Stimulated activated CD8-positive, alpha-beta memory T cell treated with anti-CD3 and anti-CD28 coated beads, Interleukin-7, amount 100 ng/mL, for 1 hour (primary cell): ENCODE measurements around the gene CRMP1.

Source experiments
- DNase-seq, 2 donors: peaks; one replicate each; pipeline ENCODE4 v3.0.0-alpha.2; 2020; ENCODE audit warnings: low read depth in 2 of 2

Gene CRMP1

DNA sequence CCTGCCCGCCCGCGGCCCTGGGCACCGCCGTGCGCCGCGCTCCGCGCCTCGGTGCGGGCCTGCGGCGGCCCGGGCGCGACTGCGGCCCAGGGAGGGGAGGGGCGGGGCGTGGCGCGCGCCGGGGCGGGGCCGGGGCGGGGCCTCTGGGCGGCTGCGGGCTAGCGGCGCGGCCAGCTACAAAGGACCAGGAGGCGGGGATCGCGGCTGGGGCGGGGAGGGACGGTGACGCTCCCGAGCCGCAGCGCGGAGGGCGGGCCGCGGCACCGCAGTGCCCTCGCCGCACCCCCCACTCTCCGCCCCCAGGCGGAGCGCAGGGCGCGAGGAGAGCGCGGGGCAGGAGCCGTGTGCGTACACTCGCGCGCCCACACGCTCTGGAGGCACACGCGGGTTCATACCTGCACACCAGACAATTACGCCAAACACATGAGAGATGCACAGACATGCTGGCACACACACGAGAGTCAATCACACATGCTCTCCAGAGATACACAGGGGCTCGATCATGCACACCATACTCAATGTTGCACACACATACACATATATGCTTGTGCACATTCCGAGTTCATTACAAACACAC is at the start of gene CRMP1:
CRMP1 (minus strand) TSS at position 83 of the 577 bp plus-strand sequence. CDS start 117 bp downstream, outside the sequence.
- no peak for DNase-seq

DNA sequence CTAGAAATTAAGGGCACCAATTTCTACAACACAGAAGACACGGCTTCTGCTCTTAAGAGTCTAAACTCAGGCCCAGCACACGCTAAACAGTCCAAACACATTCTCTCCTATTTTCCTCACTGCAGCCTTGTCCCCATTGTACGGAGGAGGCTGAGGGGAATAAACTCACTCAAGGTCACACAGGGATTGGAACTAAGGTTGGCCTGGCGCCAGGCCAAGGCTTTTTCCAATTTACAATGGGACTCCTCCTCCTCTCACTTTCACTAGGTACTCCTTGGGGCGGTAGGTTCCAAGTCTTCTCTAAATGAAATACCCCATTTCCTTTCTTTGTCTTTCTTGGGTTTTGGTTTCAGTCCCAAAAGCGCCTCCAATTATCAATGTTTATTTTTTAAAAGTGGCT is 48.7 kb upstream of the CRMP1 start:
- no peak for DNase-seq

DNA sequence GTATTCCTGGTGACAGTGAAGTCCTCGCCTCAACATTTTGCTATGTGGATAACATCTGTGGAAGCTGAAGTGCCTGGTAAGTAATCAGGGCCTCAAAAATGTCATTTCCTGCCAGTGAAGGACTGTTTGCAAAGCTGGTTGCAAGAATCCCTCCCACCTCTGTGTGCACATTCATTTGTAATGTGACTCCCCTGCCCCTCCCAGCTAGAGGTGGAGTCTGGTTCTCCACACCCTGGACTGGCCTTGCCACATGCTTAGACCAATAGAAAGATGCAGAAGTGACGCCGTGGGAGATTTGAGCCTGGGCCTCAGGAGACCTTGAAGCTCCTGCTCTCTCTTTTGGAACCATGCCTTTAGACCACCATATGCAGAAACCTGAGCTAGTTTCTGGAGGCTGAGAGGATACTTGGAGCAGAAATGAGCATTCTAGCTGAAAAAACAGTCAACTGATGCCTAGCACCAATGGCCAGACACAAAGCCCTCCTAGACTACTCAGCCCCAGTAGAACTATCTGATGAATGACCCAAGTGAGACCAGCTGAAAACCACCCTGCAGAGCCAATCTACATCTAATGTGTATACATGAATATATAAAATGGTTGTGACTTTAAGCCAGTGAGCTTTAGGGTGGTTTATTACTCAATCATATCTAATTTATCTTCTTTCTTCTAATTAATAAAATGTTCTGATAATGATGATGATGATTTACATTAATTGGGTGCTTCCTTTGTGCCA is 47.8 kb upstream of the CRMP1 start:
- no peak for DNase-seq

- no peak for DNase-seq
Measured at GRCh38 chr4:5933996-5934831, 41.3 kb upstream of the CRMP1 start.

DNA sequence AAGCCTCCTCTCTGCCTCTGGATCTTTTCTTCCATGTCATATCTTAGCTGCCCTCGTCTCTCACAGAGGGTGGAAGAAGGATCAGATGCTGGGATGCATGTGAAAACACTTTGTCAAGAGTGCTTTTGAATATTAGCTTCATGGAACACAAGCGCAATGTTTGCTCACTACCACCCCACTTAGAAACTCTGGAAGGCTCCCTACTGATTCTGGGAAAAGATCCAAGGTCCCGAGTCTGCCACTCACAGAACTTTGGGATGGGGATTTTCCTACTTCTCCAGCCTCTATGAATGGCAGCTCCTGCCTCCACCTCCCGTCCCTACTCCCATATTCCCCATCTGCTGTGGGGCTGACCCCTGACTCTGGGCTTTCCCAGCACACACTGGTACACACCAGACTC is 40.2 kb upstream of the CRMP1 start:
- no peak for DNase-seq

- no peak for DNase-seq
Measured at GRCh38 chr4:5932035-5932568, 39.2 kb upstream of the CRMP1 start.

- DNase-seq = no peak
Measured at GRCh38 chr4:5931526-5931925, 38.6 kb upstream of the CRMP1 start.

GRCh38 chr4:5930876-5931275 is 38.0 kb upstream of the CRMP1 start:
- DNase-seq = no peak

DNA sequence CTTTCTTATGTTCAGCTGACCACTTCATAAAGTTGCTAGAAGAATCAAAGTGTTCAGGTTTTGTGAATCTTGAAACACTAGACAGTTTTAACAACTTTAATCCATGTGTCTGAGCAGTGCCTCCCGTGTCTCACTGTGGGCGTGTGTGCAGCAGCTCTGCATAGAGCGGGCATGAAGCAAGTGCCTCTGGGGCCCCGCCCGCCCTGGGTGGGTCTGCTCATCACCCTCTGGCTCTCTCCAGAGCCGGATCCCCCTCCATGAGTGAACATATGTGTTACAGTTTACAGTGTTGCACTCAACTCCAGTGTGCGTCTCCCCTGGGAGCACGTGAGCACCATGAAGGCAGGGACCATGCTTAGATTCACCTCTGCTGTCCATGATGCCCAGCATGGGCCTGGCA is 37.6 kb upstream of the CRMP1 start:
- no peak for DNase-seq

DNA sequence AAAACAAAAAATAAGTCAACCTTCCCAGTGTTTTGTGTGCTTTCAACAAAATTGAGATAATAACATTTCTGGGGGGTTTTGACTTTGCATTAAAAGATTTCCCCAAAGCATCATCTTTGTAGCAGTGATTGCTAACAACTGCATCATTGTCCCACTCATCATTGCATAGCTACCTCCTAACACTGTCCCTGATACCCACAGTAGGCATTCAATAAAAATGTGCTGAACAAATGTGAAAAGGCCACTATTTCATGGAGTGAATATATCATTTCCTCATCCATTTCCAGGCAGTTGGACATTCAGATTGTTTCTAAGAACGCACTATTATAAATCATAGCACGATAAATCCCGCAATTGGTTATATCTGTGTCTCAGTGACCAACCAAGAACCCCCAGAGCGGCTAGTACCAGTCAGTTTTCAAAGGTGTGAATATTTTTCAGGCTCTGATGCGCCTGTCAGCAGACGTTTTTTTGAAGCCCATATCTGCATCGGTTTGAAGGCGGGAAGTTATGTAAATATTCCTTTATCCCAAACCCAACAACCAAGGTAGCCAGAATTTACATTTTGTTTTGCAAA is 36.0 kb upstream of the CRMP1 start:
- no peak for DNase-seq

DNA sequence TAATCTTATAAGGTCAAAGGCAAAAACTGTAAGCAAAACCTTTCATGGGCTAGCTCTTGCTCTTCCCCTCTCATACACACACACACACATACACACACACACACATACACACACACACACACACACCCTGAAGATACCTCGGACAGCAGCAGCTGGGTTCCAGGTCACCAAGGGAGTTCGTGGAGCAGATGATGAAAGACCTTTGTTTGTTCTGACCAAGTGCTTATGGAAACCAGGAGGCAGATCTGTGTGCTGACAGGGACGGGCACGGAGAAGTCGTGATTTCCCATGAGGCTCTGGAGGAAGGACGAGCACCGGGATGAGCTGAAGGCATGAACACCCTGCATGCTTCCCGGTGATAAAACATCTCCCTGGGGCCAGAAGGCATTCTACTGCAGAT is 35.4 kb upstream of the CRMP1 start:
- DNase-seq = no peak

- no peak for DNase-seq
Measured at GRCh38 chr4:5927747-5928146, 34.9 kb upstream of the CRMP1 start.

DNA sequence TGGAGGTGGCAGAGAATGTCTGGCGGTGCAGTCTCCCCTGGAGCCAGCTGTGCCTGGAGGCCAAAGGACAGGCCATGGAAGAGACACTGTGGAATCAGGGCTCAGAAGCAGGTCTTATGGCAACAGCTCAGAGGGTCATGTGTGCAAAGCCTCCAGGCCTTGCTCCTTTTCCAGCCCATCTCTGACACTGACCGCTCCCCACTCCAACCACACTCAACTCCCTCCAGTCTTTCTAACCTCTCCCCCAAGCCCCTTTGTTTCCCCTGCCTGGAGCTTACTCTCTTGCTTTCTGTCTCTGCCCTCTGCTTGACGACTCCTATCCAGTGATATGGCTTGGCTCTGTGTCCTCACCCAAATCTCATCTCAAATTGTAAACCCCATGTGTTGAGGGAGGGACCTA is 34.2 kb upstream of the CRMP1 start:
- DNase-seq = no peak

- DNase-seq = no peak
Measured at GRCh38 chr4:5926598-5926997, 33.7 kb upstream of the CRMP1 start.

DNA sequence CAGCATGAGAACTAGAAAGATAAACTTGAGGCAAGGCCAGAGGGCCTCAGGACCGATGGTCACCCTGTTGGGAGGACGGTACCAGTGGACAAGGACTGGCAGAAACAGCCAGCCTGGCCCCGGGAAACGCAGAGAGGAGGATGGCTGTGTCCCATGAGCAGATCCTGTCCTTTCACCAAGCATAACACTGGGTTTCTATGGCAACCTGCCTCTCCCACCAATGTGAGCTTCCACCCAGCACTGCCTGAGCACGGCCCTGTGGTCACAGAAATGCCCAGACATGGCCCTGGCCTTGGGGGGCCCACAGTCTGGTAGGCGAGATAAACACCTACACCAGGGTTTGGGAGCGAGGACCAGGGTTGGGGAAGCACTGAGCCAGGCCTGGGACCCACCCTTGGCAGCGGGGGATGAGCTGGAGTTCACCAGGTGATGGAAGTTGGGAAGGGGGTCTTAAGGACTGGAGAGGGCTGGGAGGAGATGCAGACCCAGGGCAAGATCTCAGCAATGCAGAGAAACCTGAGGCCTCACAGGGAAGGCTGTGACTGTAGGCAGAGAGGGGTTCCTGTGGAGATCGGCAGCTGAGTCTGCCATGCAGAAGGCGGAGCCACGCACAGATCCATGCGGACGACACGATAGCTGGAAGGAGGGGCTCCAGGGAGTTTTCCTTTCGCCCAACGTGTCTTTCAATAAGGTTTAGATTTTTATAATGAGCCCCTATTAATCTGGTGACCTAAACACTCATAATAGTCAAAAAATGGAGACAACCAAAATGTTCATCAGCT is 32.7 kb upstream of the CRMP1 start:
- DNase-seq = no peak

- DNase-seq = no peak
Measured at GRCh38 chr4:5924461-5925125, 31.7 kb upstream of the CRMP1 start.

DNA sequence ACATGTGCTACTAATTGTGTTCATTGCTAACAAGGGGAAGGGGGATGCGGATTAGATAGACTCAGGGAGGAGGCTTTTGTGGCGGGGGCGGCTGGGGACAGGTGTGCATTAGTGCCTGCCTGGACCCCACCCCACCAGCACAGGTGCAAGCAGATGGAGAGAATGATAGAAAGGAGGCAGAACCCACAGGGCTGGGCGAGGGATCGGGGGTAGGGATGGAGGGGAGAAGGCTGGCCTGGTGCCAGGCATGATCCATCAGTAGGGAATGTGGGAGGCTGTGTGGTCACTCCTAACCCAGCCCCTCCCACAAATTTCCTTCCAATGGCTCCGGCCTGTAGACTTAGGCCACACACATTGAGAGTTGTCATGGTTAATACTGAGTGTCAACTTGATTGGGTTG is 30.5 kb upstream of the CRMP1 start:
- no peak for DNase-seq

DNA sequence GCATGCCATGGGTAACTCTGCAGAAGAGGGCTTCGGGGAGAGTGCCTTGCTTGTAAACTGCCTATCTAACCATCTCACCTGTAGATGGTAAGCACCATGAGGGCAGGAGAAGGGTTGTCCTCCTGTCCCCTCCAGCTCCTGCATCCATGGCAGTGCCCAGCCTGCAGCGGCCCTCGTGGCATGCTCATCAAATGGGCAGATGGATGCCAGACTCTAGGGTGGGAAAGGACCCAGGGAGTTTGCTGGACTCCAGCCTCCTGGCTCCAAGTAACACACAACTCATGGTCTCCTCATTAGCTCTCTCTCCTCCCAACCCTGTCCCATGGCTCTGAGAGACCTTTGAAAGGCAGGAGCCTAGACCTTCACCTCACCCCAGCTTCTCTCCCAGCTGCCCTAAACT is 29.7 kb upstream of the CRMP1 start:
- no peak for DNase-seq

DNA sequence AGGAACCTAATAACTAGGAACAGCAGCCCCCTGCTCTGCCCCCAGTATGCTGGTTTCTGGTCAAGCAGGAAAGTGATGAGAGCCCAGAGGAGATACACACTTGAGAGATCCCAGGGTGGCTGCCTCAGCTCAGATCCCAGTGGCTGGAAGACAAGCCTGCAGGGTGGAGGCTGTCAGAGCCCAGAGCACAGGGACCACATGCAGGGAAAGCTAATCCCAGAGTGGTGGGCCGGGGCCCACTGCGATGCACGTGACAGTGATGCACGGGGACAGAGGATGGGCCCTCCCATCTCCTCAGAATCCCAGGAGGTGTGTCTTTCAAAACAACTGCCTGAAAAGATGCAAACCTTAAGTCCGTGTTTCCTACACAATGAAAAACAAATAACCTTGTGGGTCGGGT is 29.1 kb upstream of the CRMP1 start:
- no peak for DNase-seq

DNA sequence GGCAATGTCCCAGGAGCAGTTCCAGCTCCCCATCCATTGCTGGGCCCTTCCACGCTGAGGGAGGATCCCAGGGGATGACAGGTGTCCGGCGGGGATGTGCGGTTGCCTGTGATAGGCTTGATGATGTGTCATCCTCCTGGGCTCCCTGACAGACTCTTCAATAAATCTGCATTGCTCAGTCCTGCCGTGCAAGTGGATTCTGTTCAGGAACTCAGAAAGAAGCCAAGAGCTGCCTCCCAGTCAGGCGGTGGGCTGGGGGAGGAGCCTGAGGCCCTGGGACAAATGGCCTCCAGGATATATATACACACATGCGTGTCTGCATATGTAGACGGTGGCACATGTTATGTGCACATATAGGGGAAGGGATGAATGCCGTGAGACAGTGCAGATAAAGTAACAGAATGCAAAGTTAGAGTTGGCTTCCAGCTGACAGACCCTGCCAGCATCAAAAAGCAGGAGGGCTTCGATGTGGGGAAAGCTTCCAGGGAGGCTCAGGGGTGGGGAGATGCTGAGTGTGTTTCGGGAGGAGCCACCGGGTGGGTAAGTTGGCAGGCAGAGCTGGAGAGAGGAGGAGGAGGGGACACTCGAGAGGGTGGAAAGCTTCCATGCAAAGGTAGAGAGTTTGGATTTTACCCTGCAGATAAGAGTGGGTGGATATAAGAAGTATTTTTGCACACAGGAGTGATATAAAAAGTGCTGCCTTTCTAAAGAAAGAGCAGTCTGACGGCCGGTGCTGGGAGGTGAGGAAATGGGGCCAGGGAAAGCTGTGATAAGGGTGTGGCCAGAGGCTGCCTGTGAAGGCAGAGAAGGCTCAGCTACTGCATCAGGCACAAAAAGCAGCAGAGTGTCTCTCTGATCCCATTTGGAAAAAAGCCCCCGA is 28.5 kb upstream of the CRMP1 start:
- no peak for DNase-seq
